HepG2 (cell line): Measurements from ENCODE around the gene ZFHX3. TPM values are rescaled to one million over a fixed set of nuclear protein-coding genes. Genes with fewer than 3 reads are reported as not detected.

Experiments
- ARNT ChIP-seq: fragments of 450-650 bp; IDR thresholded peaks from 2 replicates; pipeline ENCODE4 v1.6.1; 2017
- CBX5 ChIP-seq: sonication (generic); formaldehyde crosslinking; IDR thresholded peaks from 2 replicates; pipeline ENCODE4 v1.4.0; 2020; ENCODE audit warnings: missing genetic modification reagents, borderline replicate concordance
- ELF3 ChIP-seq: IDR thresholded peaks from 2 replicates; pipeline ENCODE4 v1.6.1; 2016; ENCODE audit warnings: missing genetic modification reagents, missing compliant biosample characterization
- GATA4 ChIP-seq: sonication (generic); IDR thresholded peaks from 2 replicates; pipeline ENCODE4 v1.6.1; 2016; ENCODE audit warnings: antibody characterized with exemption, low read depth, borderline replicate concordance
- GTF2F1 ChIP-seq: fragments of 150-350 bp; IDR thresholded peaks from 2 replicates; pipeline ENCODE4 v1.6.1; 2014; ENCODE audit warnings: low read length
- KAT2B ChIP-seq: fragments of 150-350 bp; IDR thresholded peaks from 2 replicates; pipeline ENCODE4 v1.6.1; 2014; ENCODE audit warnings: low read depth, low read length, borderline replicate concordance
- STAT6 ChIP-seq: sonication (generic); formaldehyde crosslinking; IDR thresholded peaks from 2 replicates; pipeline ENCODE4 v1.4.0; 2020; ENCODE audit warnings: missing genetic modification reagents, mild to moderate bottlenecking, borderline replicate concordance
- U2AF1 ChIP-seq: fragments of 200-400 bp; formaldehyde crosslinking; optimal IDR thresholded peaks from 2 replicates; pipeline ENCODE3; 2017; ENCODE audit warnings: mild to moderate bottlenecking, low read depth, low read length
- ZFP36L2 ChIP-seq: sonication (generic); formaldehyde crosslinking; IDR thresholded peaks from 2 replicates; pipeline ENCODE4 v1.4.0; 2020; ENCODE audit warnings: missing genetic modification reagents
- ZNF142 ChIP-seq: sonication (generic); formaldehyde crosslinking; IDR thresholded peaks from 2 replicates; pipeline ENCODE4 v1.4.0; 2020; ENCODE audit warnings: missing genetic modification reagents
- ZNF24 ChIP-seq: fragments of 450-650 bp; IDR thresholded peaks from 2 replicates; pipeline ENCODE4 v1.6.1; 2017; ENCODE audit warnings: antibody characterized with exemption, mild to moderate bottlenecking
- ZNF274 ChIP-seq: sonication (generic); formaldehyde crosslinking; IDR thresholded peaks from 2 replicates; pipeline ENCODE4 v1.5.1; 2020; ENCODE audit warnings: mild to moderate bottlenecking, missing genetic modification reagents
- ZNF501 ChIP-seq: sonication (generic); formaldehyde crosslinking; IDR thresholded peaks from 2 replicates; pipeline ENCODE4 v1.5.1; 2020; ENCODE audit warnings: mild to moderate bottlenecking, moderate library complexity, missing genetic modification reagents
- ZNF782 ChIP-seq: sonication (generic); formaldehyde crosslinking; IDR thresholded peaks from 2 replicates; pipeline ENCODE4 v1.4.0; 2020; ENCODE audit warnings: missing genetic modification reagents, mild to moderate bottlenecking, borderline replicate concordance
- polyA plus RNA-seq, 8 experiments: library from polyadenylated mRNA; depleted of rRNA in 3 of 8; stranded (reverse) in 7 of 8; unstranded in 1 of 8; fragments of >200 nt; fragmentation: Illumina TruSeq in 4 of 8; extraction: Trizol in 4 of 8; gene quantifications; 2 replicates each; pipeline versions ENCODE4 v1.2.1 to v1.2.3, GENCODE V29; 2011 to 2016; ENCODE audit warnings: low read depth in 4 of 8, missing spikeins in 1 of 8, mixed read lengths in 1 of 8; ENCODE audit not compliant: insufficient read depth in 1 of 8
- total RNA-seq, 5 experiments: library from RNA; depleted of rRNA; stranded (reverse); fragments of >200 nt; fragmentation: Illumina TruSeq; extraction: Trizol; gene quantifications; 2 replicates each; pipeline ENCODE4 v1.2.3, GENCODE V29; 2016; ENCODE audit warnings: low read depth in 1 of 5
- TF ChIP-seq, protein P1 (sequence below): IDR thresholded peaks from 2 replicates; pipeline ENCODE4 v1.6.1; 2016; ENCODE audit warnings: low read depth, missing genetic modification reagents, missing compliant biosample characterization

ZFHX3 gene
- total and polyA plus RNA-seq, 2 of the 13 experiments (the other 11 are each of a cell fraction or from before 2014, with no cell fraction given), result 5.0 to 6.0 TPM

DNA sequence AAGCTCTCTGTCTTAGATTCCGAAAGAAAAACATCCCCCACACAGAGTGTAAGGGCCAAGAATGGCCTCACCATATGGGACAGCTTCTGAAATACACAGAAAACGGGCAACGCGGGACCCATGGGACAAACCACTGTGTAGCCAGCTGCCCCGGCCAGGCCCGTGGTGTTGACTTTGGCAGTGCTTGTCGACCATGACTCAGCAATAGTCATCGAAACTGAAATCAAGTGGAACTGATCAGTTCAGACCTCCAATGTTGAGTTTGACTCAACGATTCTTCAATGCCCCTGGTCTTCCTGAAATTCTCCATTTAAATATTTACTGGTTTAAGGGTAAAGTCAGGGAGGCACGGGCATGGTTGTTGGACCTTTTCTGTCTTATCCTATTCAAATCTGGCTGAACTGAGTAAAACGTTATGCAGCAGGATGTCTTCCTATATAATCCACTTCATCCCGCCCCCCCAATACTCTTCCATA is 27.5 kb downstream of the ZFHX3 start (continued):
- TF ChIP-seq, protein P1, sequence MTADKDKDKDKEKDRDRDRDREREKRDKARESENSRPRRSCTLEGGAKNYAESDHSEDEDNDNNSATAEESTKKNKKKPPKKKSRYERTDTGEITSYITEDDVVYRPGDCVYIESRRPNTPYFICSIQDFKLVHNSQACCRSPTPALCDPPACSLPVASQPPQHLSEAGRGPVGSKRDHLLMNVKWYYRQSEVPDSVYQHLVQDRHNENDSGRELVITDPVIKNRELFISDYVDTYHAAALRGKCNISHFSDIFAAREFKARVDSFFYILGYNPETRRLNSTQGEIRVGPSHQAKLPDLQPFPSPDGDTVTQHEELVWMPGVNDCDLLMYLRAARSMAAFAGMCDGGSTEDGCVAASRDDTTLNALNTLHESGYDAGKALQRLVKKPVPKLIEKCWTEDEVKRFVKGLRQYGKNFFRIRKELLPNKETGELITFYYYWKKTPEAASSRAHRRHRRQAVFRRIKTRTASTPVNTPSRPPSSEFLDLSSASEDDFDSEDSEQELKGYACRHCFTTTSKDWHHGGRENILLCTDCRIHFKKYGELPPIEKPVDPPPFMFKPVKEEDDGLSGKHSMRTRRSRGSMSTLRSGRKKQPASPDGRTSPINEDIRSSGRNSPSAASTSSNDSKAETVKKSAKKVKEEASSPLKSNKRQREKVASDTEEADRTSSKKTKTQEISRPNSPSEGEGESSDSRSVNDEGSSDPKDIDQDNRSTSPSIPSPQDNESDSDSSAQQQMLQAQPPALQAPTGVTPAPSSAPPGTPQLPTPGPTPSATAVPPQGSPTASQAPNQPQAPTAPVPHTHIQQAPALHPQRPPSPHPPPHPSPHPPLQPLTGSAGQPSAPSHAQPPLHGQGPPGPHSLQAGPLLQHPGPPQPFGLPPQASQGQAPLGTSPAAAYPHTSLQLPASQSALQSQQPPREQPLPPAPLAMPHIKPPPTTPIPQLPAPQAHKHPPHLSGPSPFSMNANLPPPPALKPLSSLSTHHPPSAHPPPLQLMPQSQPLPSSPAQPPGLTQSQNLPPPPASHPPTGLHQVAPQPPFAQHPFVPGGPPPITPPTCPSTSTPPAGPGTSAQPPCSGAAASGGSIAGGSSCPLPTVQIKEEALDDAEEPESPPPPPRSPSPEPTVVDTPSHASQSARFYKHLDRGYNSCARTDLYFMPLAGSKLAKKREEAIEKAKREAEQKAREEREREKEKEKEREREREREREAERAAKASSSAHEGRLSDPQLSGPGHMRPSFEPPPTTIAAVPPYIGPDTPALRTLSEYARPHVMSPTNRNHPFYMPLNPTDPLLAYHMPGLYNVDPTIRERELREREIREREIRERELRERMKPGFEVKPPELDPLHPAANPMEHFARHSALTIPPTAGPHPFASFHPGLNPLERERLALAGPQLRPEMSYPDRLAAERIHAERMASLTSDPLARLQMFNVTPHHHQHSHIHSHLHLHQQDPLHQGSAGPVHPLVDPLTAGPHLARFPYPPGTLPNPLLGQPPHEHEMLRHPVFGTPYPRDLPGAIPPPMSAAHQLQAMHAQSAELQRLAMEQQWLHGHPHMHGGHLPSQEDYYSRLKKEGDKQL, result no peak
- no peak for TF ChIP-seq GTF2F1
- TF ChIP-seq ARNT, result no peak
- no peak for TF ChIP-seq ZNF24
- no peak for TF ChIP-seq GATA4
- TF ChIP-seq STAT6, result no peak
- no peak for TF ChIP-seq U2AF1
- TF ChIP-seq ZNF501, result peak; percentile 44; the same call in 1 of the 2 replicates
- TF ChIP-seq KAT2B, result no peak
- TF ChIP-seq ELF3 (CRISPR knock-in tag), result peak; percentile 73
- TF ChIP-seq ZNF274 (CRISPR knock-in tag), result no peak
- TF ChIP-seq ZNF142 (CRISPR knock-in tag), result no peak
- TF ChIP-seq CBX5 (CRISPR knock-in tag), result peak; percentile 82; the same call in 1 of the 2 replicates
- TF ChIP-seq ZFP36L2, result no peak
- no peak for TF ChIP-seq ZNF782 (CRISPR knock-in tag)
